ENCODE data around the gene HIPK1. TPM values are rescaled to one million over a fixed set of nuclear protein-coding genes. Genes with fewer than 3 reads are reported as not detected.
A peak's percentile ranks its signal among the peaks of the same experiment; 100 is the strongest.

Gene HIPK1
- total and polyA plus RNA-seq, 4 experiments from 2014 or later = 4.4 to 110 (median 62.1) TPM

DNA sequence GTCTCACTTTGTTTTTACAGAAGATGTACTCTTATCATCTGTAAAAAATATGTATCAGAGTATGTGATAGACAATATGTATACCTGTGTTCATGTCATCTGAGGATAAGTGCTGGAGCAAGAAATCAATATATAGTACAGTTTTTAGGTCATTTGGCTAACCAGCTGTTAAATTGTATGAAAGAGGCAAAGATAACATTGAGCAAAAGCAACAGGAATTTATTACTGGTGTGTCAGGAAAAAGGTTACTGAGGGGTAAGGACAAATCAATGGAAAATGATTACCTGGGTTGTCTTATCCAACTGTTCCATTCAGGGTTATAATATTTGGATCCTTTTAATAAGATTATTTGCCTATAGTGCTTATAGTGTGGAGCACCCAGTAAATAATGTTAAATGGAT, 4.9 kb downstream of the HIPK1 start:
- no peak overlapping the region for H3K4me3 ChIP-seq (ENCODE audit: low read length in 2 of 2)
- H3K27me3 ChIP-seq (ENCODE audit: insufficient read depth, low read length) = no peaks in the 10 kb centered on the region
- DNase-seq = no peak
- Mint-ChIP-seq H3K36me3 (peaks cover 3 to 25% of the 10 kb centered on the region in 2 donors), H3K4me1 (peaks cover 53 to 89% (median 71%) of the 10 kb centered on the region in 4 donors), H3K27me3 (no peaks in the 10 kb centered on the region), H3K27ac (peak overlapping the region; percentile 89 to 100 (median 97)), H3K9me3 (peaks cover 0 to 7% (median 0%) of the 10 kb centered on the region in 8 donors), H3K4me3 (peak overlapping the region; percentile 64 to 99 (median 93))
- no peaks in the 10 kb centered on the region for H3K36me3 ChIP-seq (ENCODE audit: insufficient read depth, low read length)
- intact Hi-C loops (cut with micrococcal nuclease) = no loop called here
- H3K4me1 ChIP-seq (ENCODE audit: insufficient read depth, low read length) = peaks cover 83% of the 10 kb centered on the region
- ChIA-PET POLR2A (ENCODE audit: partially characterized antibody) (interaction anchor here (1.3 to 9.1 kb wide), 4 partner anchors 10 to 34 kb away, joined by 3 to 120 read pairs (median 4); no protein-coding TSS in a partner anchor), CTCF (ENCODE audit: partially characterized antibody) (interaction anchor here (1.0 to 8.3 kb wide), 3 partner anchors 10 to 29 kb away, joined by 3 to 98 read pairs (median 5); no protein-coding TSS in a partner anchor)
- no peaks in the 10 kb centered on the region for H3K9me3 ChIP-seq (ENCODE audit: control insufficient read depth in 1 of 2, low read length in 2 of 2)
- H3K27ac ChIP-seq (ENCODE audit: low read depth, low read length) = peak overlapping the region; percentile 97

DNA sequence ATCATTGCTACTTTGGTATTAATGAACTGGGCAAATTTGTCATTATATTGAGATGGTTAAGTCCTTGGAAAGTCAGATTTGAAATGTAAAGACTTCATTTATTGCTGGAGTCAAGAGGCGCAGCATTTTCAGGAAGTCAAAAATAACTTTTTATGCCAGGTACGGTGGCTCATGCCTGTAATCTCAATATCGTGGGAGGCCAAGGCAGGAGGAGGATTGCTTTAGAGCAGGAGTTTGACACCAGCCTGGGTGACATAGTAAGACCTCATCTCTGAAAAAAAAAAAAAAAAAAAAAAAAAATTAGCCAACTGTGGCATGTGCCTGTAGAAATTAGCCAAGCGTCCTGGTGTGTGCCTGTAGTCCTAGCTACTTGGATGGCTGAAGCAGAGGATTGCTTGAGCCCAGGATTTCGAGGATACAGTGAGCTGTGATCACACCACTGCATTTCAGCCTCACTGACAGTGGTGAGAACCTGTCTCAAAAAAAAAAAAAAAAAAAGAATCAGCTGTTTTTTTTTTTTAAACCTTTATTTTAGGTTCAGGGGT, 5.5 kb downstream of the HIPK1 start:
- H3K36me3 Mint-ChIP-seq = peaks cover 3 to 23% of the 10 kb centered on the region in 2 donors
- ChIA-PET POLR2A (ENCODE audit: partially characterized antibody) (interaction anchor here (0.8 to 9.1 kb wide), 4 partner anchors 9 to 543 kb away, joined by 3 to 120 read pairs (median 4); no protein-coding TSS in a partner anchor), CTCF (ENCODE audit: partially characterized antibody) (interaction anchor here (0.9 to 8.3 kb wide), 5 partner anchors 11 to 116 kb away, joined by 3 to 98 read pairs (median 3); no protein-coding TSS in a partner anchor)
- Histone ChIP-seq H3K36me3 (ENCODE audit: insufficient read depth, low read length) (no peaks in the 10 kb centered on the region), H3K27ac (ENCODE audit: low read depth, low read length) (peak overlapping the region; percentile 97), H3K27me3 (ENCODE audit: insufficient read depth, low read length) (no peaks in the 10 kb centered on the region), H3K4me1 (ENCODE audit: insufficient read depth, low read length) (peaks cover 89% of the 10 kb centered on the region), H3K9me3 (ENCODE audit: control insufficient read depth in 1 of 2, low read length in 2 of 2) (no peaks in the 10 kb centered on the region), H3K4me3 (ENCODE audit: low read length in 2 of 2) (no peak overlapping the region)
- peaks cover 58 to 91% (median 76%) of the 10 kb centered on the region in 4 donors for H3K4me1 Mint-ChIP-seq
- no peak for DNase-seq
- H3K27ac Mint-ChIP-seq = peak overlapping the region; percentile 89 to 100 (median 97)
- intact Hi-C loops (cut with micrococcal nuclease) = no loop called here
- H3K27me3 Mint-ChIP-seq = no peaks in the 10 kb centered on the region
- H3K9me3 Mint-ChIP-seq = peaks cover 0 to 7% (median 0%) of the 10 kb centered on the region in 8 donors
- H3K4me3 Mint-ChIP-seq = peak overlapping the region in 7 of 8 donors; percentile 21 to 99 (median 92)

DNA sequence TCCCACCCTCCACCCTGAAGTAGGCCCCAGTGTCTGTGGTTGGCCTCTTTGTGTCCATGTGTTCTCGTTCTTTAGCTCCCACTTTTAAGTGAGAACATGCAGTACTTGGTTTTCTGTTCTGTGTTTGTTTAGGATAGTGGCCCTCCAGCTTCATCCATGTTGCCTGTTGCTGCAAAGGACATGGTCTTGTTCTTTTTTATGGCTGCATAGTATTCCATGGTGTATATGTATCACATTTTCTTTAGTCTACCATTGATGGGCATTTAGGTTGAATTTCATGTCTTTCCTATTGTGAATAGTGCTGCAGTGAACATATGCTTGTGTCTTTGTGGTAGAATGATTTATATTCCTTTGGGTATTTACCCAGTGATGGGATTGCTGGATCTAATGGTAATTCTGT, 6.1 kb downstream of the HIPK1 start:
- H3K9me3 Mint-ChIP-seq = peaks cover 0 to 7% (median 0%) of the 10 kb centered on the region in 8 donors
- intact Hi-C loops (cut with micrococcal nuclease) = no loop called here

GRCh38 chr1:113935970-113936369, 6.8 kb downstream of the HIPK1 start:
- intact Hi-C loops (cut with micrococcal nuclease) = no loop called here
- H3K36me3 Mint-ChIP-seq = peaks cover 11 to 24% of the 10 kb centered on the region in 2 donors
- no peak overlapping the region for H3K27ac ChIP-seq (ENCODE audit: low read depth, low read length)
- peaks cover 0 to 4% (median 0%) of the 10 kb centered on the region in 8 donors for H3K9me3 Mint-ChIP-seq
- peak overlapping the region; percentile 44 to 84 (median 66) for H3K27ac Mint-ChIP-seq
- peaks cover 99% of the 10 kb centered on the region for H3K4me1 ChIP-seq (ENCODE audit: insufficient read depth, low read length)
- no peak for DNase-seq
- no peak overlapping the region for H3K4me3 ChIP-seq (ENCODE audit: low read length in 2 of 2)
- H3K9me3 ChIP-seq (ENCODE audit: control insufficient read depth in 1 of 2, low read length in 2 of 2) = no peaks in the 10 kb centered on the region
- no peaks in the 10 kb centered on the region for H3K27me3 Mint-ChIP-seq
- peaks cover 71 to 95% (median 85%) of the 10 kb centered on the region in 4 donors for H3K4me1 Mint-ChIP-seq
- H3K27me3 ChIP-seq (ENCODE audit: insufficient read depth, low read length) = no peaks in the 10 kb centered on the region
- H3K4me3 Mint-ChIP-seq = peak overlapping the region in 4 of 8 donors; percentile 16 to 62 (median 29)
- peaks cover 8% of the 10 kb centered on the region for H3K36me3 ChIP-seq (ENCODE audit: insufficient read depth, low read length)
- CTCF ChIA-PET (ENCODE audit: partially characterized antibody) = interaction anchor here (1.1 to 8.3 kb wide), 2 partner anchors 12 to 66 kb away, joined by 3 to 98 read pairs; no protein-coding TSS in a partner anchor
- POLR2A ChIA-PET (ENCODE audit: partially characterized antibody) = interaction anchor here (1.2 to 9.1 kb wide), 3 partner anchors 11 to 124 kb away, joined by 3 to 120 read pairs (median 4); partner anchors contain the start of gene RSBN1

More for the DNA sequence above, 6.1 kb downstream of the HIPK1 start:
- Mint-ChIP-seq H3K4me3 (peak overlapping the region in 5 of 8 donors; percentile 26 to 62 (median 39)), H3K27me3 (no peaks in the 10 kb centered on the region), H3K4me1 (peaks cover 63 to 95% (median 81%) of the 10 kb centered on the region in 4 donors), H3K27ac (peak overlapping the region; percentile 61 to 84 (median 73)), H3K36me3 (peaks cover 3 to 24% of the 10 kb centered on the region in 2 donors)
- H3K4me1 ChIP-seq (ENCODE audit: insufficient read depth, low read length) = peaks cover 95% of the 10 kb centered on the region
- H3K27ac ChIP-seq (ENCODE audit: low read depth, low read length) = no peak overlapping the region
- no peaks in the 10 kb centered on the region for H3K9me3 ChIP-seq (ENCODE audit: control insufficient read depth in 1 of 2, low read length in 2 of 2)
- ChIA-PET CTCF (ENCODE audit: partially characterized antibody) (interaction anchor here (0.9 to 8.3 kb wide), 4 partner anchors 11 to 116 kb away, joined by 3 to 98 read pairs (median 3); no protein-coding TSS in a partner anchor), POLR2A (ENCODE audit: partially characterized antibody) (interaction anchor here (0.8 to 9.1 kb wide), 5 partner anchors 9 to 544 kb away, joined by 3 to 120 read pairs (median 4); partner anchors contain the start of gene RSBN1)
- H3K4me3 ChIP-seq (ENCODE audit: low read length in 2 of 2) = no peak overlapping the region
- H3K27me3 ChIP-seq (ENCODE audit: insufficient read depth, low read length) = no peaks in the 10 kb centered on the region
- no peaks in the 10 kb centered on the region for H3K36me3 ChIP-seq (ENCODE audit: insufficient read depth, low read length)
- DNase-seq = no peak

DNA sequence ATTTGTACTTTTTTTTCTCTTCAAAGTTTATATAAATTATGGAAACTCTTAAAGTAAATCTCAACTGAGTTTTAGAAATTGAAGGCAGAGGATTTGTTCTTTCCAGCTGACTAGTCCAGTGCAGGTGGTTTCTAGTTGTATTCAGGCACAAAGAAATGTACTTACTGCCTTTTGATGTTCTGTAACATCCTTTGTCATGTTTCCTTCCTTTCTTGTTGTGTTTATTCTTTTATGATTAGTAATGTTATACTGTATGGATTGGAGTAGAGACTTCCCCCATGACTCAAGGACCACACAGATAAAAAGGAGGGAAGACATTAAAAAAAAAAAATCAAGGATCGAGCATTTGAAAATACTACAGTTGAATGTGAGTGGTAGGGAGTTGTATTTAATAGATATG, 8.0 kb downstream of the HIPK1 start:
- peaks cover 15 to 28% of the 10 kb centered on the region in 2 donors for H3K36me3 Mint-ChIP-seq

DNA sequence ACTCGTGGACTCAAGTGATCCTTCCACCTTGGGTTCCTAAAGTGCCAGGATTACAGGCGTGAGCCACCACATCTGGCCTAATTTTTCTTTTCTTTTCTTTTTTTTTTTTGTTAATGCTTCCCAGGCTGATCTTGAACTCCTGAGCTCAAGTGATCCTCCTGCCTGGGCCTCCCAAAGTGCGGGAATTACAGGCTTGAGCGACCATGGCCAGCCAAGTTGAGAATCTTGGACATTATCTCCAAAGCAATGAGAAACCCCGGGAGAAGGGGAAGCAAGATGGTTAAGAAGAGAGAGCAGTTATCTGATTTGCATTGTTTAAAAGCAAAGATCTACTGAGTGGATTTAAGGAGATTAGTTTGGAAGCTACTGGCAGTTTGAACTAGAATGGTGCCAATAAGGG, 9.1 kb downstream of the HIPK1 start:
- intact Hi-C loops (cut with micrococcal nuclease) = no loop called here
- no peak overlapping the region for H3K4me3 ChIP-seq (ENCODE audit: low read length in 2 of 2)
- peak overlapping the region in 6 of 8 donors; percentile 35 to 82 (median 50) for H3K4me3 Mint-ChIP-seq
- peaks cover 66 to 89% (median 78%) of the 10 kb centered on the region in 4 donors for H3K4me1 Mint-ChIP-seq
- no peaks in the 10 kb centered on the region for H3K9me3 ChIP-seq (ENCODE audit: control insufficient read depth in 1 of 2, low read length in 2 of 2)
- ChIA-PET CTCF (ENCODE audit: partially characterized antibody) (interaction anchor here (1.0 to 2.5 kb wide), 5 partner anchors 9 to 865 kb away, joined by 3 to 8 read pairs (median 3); partner anchors contain the start of genes AP4B1 and LRIG2), POLR2A (ENCODE audit: partially characterized antibody) (interaction anchor here (1.4 to 7.7 kb wide), 3 partner anchors 8 to 22 kb away, joined by 5 to 88 read pairs (median 10); partner anchors contain the start of gene HIPK1)
- no peak overlapping the region for H3K27ac ChIP-seq (ENCODE audit: low read depth, low read length)
- peaks cover 21 to 33% of the 10 kb centered on the region in 2 donors for H3K36me3 Mint-ChIP-seq
- H3K9me3 Mint-ChIP-seq = peaks cover 0 to 4% (median 0%) of the 10 kb centered on the region in 8 donors
- peaks cover 12% of the 10 kb centered on the region for H3K36me3 ChIP-seq (ENCODE audit: insufficient read depth, low read length)
- no peaks in the 10 kb centered on the region for H3K27me3 ChIP-seq (ENCODE audit: insufficient read depth, low read length)
- H3K27me3 Mint-ChIP-seq = no peaks in the 10 kb centered on the region
- peaks cover 94% of the 10 kb centered on the region for H3K4me1 ChIP-seq (ENCODE audit: insufficient read depth, low read length)
- DNase-seq = no peak
- peak overlapping the region in 6 of 7 donors; percentile 67 to 89 (median 84) for H3K27ac Mint-ChIP-seq

More for the DNA sequence above, 8.0 kb downstream of the HIPK1 start:
- Histone ChIP-seq H3K9me3 (ENCODE audit: control insufficient read depth in 1 of 2, low read length in 2 of 2) (no peaks in the 10 kb centered on the region), H3K4me3 (ENCODE audit: low read length in 2 of 2) (no peak overlapping the region), H3K4me1 (ENCODE audit: insufficient read depth, low read length) (peaks cover 95% of the 10 kb centered on the region), H3K27me3 (ENCODE audit: insufficient read depth, low read length) (no peaks in the 10 kb centered on the region), H3K27ac (ENCODE audit: low read depth, low read length) (peak overlapping the region; percentile 14), H3K36me3 (ENCODE audit: insufficient read depth, low read length) (peaks cover 11% of the 10 kb centered on the region)
- no peaks in the 10 kb centered on the region for H3K27me3 Mint-ChIP-seq
- peak overlapping the region; percentile 56 to 83 (median 78) for H3K4me3 Mint-ChIP-seq
- ChIA-PET CTCF (ENCODE audit: partially characterized antibody) (interaction anchor here (0.8 to 1.8 kb wide), 3 partner anchors 10 to 348 kb away, joined by 3 to 7 read pairs (median 4); no protein-coding TSS in a partner anchor), POLR2A (ENCODE audit: partially characterized antibody) (interaction anchor here (1.1 to 7.7 kb wide), 4 partner anchors 7 to 12 kb away, joined by 3 to 88 read pairs (median 6); partner anchors contain the start of gene HIPK1)
- peaks cover 0 to 4% (median 0%) of the 10 kb centered on the region in 8 donors for H3K9me3 Mint-ChIP-seq
- peaks cover 69 to 91% (median 81%) of the 10 kb centered on the region in 4 donors for H3K4me1 Mint-ChIP-seq
- no peak for DNase-seq
- peak overlapping the region; percentile 65 to 89 (median 82) for H3K27ac Mint-ChIP-seq
- intact Hi-C loops (cut with micrococcal nuclease) = no loop called here

Measured in CD4-positive, alpha-beta memory T cell (primary cell).